ENCODE data around the gene PAQR5.
"Not testable (repeated sequence)": the region's sequence is repeated elsewhere in the genome, so short reads cannot be mapped to it uniquely, and the experiment has no call there.

Gene PAQR5

DNA sequence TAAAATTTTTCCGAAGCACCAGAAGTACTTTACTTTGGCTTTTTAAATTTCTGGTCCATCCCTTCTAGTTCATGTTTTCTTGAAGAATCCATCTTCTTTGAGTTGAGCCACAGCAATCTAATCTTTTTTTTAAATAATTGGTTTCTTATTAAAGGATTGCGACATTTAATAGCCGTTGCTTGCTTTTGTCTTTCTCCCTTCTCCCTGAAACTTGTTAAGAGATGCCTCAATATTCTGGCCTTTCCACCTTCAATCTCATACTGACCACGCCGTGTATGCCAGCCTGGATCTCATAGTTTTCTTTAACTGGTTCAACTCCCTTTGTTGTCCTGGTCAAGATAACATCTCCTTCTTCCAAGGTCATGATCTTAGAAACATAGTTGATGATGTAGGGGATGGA lies 135.5 kb downstream of the PAQR5 start:
- no peak for DNase-seq

GRCh38 chr15:69434679-69435078 lies 136.0 kb downstream of the PAQR5 start:
- no peak for DNase-seq

DNA sequence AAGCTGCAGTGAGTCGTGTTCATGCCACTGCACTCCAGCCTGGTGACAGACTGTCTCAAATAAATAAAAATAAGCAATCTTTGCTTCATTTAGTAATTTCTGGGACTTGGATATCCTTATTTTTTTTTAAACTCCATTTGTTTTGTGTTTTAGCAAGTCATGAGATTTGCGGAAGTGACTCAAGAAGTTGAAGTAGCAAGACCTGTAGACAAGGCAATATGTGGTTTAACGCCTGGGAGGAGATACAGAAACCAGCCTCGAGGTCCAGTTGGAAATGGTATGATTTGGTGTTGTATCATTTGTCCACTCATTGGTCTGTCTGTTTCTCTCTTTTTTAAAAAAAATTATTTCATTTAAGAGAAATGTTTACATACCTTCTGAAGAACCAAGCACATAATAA lies 137.3 kb downstream of the PAQR5 start:
- no peak for DNase-seq

DNA sequence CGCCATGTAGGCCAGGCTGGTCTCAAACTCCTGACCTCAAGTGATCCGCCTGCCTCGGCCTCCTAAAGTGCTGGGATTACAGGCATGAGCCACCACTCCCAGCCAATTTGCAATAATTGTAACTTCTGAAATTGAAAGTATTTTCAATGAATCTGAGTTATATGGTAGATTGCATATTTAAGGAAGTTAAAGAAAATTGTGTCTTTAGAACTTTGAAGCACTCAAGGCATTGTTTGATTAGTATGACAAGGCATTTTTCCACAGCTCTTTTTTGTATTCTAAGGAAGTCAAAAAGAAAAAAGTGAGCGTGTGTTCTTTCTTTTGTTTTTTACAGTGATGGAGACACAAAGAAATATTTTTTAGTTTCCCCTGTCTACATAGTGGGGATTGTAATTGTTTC lies 138.2 kb downstream of the PAQR5 start:
- DNase-seq = no peak

GRCh38 chr15:69439623-69440022 lies 140.9 kb downstream of the PAQR5 start:
- no peak for DNase-seq

GRCh38 chr15:69443032-69443611 lies 144.4 kb downstream of the PAQR5 start:
- no peak for DNase-seq

DNA sequence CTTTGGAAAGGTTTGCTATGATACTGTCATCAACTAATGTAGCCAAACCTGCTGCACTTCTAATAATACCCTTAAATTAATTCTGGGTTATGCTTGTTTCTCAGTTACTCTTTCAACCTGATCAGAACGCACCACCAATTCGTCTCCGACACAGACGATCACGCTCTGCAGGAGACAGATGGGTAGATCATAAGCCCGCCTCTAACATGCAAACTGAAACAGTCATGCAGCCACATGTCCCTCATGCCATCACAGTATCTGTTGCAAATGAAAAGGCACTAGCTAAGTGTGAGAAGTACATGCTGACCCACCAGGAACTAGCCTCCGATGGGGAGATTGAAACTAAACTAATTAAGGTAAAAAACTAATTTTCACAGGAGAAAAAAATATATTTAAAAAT lies 146.0 kb downstream of the PAQR5 start:
- DNase-seq = no peak

- DNase-seq = no peak
Measured at GRCh38 chr15:69446953-69447352, 148.2 kb downstream of the PAQR5 start.

DNA sequence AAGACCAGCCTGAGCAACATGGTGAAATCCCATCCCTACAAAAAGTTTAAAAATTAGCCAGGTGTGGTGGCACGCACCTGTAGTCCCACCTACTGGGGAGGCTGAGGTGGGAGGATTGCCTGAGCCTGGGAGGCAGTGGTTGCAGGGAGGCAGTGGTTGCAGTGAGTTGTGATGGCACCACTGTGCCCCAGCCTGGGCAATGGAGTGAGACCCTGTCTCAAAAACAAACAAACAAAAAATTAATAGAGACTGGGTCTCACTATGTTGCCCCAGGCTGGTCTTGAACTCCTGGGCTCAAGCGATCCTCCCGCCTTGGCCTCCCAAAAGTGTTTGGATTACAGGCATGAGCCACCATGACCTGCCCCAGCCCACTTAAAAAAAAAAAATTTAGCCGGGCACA lies 151.5 kb downstream of the PAQR5 start:
- not testable (repeated sequence) for DNase-seq

DNA sequence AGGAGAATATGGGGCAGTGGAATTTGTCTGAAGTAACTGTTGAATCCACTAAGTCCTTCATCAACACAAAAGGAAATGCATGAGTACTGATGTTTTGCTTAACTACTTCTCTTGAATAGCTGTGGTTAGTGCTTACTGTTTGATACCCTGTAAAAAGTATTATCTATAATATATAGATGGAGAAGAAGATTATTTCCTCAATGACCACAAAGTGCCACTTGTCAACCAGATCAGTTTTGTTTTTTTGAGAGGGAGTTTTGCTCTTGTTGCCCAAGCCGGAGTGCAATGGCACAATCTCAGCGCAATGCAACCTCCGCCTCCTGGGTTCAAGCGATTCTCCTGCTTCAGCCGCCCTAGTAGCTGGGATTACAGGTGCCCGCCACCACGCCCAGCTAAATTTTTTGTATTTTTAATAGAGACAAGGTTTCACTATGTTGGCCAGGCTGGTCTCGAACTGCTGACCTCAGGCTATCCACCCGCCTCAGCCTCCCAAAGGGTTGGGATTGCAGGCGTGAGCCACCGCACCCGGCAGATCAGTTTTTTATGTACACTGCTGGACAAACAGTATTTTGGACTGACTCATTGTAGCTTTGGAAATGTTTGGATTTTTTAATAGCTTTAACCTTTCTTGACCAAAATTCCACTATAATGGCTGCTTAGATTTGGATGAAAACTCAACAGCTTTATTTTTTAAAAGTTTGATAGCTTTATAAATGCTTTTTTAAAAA lies 152.4 kb downstream of the PAQR5 start:
- DNase-seq = no peak

DNA sequence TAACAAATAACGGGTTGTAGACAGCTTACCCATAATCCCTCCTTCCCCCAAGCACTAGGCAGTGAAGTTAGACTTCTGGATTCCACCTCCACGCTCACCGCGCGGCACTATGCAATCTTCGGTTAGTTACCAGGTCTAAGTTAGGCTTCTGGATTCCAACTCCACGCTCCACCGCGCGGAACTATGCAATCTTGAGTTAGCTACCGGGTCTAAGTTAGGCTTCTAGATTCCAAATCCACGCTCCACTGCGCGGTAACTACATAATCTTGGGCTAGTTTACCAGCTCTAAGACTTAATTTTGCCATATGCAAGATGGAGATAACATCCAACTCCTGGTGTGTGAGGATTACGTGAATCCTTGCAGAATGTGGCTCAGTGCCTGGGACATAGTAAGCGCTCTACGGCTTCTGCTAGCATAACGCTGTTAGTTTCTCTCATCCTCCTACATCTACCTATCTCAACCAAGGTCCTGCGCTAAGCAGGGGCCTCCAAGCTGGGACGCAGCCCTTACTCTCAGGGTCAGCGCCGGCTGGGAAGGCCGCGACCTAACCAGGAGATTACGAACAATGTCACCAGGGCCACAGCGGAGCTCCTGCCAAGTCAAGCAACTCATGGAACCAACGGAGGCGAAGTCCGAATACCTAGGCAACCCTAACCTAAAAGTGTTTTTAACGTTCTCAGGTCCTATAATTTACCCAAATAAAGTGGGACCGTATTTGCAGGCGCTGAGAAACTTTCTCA lies 153.4 kb downstream of the PAQR5 start:
- DNase-seq = no peak

GRCh38 chr15:69452692-69453521 lies 154.2 kb downstream of the PAQR5 start, which contains the start of gene RPLP1:
TSS of gene RPLP1 (plus strand) at chr15:69452818. CDS start at chr15:69452949, 131 bp downstream.
- peak; percentile 96 for DNase-seq

- no peak for DNase-seq
Measured at GRCh38 chr15:69454953-69455352, 156.2 kb downstream of the PAQR5 start.

- DNase-seq = no peak
Measured at GRCh38 chr15:69456208-69457166, 157.8 kb downstream of the PAQR5 start.
